DMS53 treated with DMSO at 0.1 percent for 48 hours (cell line): ENCODE measurements around the gene FBXL19.

Experiments
- DNase-seq: peaks from one replicate; lab custom pipeline; 2025; ENCODE audit not compliant: unreplicated experiment; lab: John Stamatoyannopoulos, UW

FBXL19 gene

DNA sequence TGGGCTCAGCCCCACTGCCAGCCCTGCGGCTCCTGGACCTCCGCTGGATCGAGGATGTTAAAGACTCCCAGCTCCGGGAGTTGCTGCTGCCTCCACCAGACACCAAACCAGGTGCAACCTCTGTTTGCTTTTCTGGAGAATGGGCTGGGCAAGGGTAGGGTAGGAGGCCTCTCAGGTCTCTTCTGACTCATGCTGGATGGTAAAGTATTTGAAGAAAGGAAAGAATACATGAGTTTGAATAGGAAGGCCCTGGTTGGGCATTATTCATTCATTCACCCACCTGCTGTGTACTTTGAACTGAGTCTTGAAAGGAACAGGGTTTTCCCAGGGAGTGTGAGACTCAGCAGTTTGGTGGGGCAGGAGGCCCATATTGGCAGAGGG lies 19.0 kb downstream of the FBXL19 start:
- peak; percentile 50 for DNase-seq

DNA sequence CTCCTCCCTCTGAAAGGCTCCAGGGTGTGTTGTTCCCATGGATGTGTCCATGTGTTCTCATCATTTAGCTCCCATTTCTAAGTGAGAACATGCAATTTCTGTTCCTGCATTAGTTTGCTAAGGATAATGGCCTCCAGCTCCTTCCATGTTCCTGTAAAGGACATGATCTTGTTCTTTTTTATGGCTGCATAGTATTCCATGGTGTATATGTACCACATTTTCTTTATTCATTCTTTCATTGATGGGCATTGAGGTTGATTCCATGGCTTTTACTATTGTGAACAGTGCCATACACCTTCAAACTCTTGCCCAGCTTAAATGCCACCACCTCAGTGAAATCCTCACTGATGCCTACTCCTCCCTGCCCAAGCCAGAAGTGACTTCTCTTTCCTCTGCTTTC lies 21.0 kb downstream of the FBXL19 start:
- DNase-seq: no peak

- DNase-seq: no peak
These were observed 23.5 kb downstream of the FBXL19 start for GRCh38 chr16:30946671-30947540.

GRCh38 chr16:30947541-30947858 lies 24.1 kb downstream of the FBXL19 start:
- DNase-seq: no peak

DNA sequence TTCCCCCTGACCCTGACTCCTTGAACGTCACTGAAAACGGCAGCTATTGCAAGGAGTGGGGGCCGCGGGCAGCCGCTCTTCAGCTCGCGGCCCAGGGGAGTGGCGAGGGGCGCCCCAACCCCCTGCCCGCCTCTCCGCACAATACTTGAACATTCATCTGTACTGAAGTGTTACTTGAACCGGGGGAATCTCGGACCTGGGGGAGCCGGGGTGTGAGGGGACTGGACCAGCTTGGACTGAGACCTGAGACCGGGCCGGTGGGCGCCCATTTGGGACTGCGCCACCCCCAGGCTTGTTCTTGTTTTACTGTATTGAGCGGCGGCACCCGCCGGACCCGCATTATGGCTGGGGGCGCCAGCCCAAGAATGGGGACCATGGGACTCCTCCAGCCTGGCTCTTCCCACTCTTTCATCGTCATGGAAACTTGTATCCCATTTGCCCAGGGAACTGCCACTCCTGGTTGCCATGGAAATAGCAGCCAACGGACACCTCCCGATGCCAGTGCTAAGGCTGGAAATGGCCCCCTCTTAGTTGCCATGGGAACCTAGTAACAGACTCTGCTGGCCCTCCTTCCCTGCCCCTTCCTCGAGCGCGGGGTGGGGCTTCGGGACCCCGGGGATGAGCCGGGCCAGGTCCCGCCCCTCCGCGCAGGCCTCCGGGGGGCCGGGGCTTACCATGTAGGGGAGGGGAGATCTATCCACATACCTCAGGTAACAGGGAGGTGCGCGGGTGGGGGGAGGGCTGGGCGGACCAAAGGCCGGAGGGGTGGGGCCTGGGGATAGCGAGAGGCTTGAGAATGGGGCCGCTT lies 24.7 kb downstream of the FBXL19 start:
- DNase-seq: peak; percentile 82

DNA sequence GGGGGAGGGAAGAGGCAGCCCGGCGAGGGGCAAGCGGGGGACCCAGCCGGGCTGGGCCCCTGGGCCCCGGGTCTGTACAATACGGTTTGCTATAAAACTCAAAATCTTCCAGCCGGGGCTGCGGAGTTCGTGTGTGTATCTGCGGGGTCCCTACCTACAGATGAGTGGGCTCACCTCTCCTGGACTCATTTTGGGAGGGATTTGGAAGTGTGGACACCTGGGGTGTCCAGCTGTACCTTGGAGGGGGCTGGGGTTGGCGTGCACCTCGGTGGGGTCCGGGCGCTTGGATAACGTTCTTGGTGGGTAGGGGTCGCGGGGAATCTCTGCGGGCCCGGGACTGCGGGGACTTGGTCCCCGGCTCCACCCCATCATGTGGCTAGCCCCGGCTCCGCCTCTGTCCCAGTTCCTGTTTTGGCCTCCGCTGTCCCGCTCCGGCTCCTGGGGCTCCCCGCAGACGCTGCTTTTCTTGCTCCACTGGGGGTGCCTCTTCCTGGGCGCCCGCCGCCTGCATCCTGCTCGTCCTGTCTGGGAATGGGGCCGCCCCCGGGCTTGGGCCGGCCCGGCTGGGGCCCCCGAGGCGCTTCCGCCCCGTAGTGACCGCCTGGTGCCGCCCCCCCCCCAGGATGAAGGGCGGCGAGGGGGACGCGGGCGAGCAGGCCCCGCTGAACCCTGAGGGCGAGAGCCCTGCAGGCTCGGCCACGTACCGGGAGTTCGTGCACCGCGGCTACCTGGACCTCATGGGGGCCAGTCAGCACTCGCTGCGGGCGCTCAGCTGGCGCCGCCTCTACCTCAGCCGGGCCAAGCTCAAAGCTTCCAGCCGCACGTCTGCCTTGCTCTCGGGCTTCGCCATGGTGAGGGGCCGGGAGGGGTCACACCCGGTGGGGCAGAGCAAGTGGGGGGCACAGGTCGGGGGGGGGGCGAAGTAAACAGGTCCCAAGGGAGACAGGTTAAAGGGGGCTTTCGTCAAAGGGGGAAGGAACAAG lies 25.6 kb downstream of the FBXL19 start, which contains the start of gene ORAI3:
Gene ORAI3 (plus strand): TSS at position 402 of the 983 bp plus-strand sequence. CDS start 222 bp downstream, at position 624.
- DNase-seq: peak; percentile 38

GRCh38 chr16:30949650-30950515 lies 26.5 kb downstream of the FBXL19 start:
- peak; percentile 37 for DNase-seq

GRCh38 chr16:30950516-30951065 lies 27.2 kb downstream of the FBXL19 start:
- DNase-seq: no peak

- no peak for DNase-seq
These were observed 27.8 kb downstream of the FBXL19 start for GRCh38 chr16:30951193-30951592.

- DNase-seq: no peak
These were observed 28.4 kb downstream of the FBXL19 start for GRCh38 chr16:30951750-30952149.

DNA sequence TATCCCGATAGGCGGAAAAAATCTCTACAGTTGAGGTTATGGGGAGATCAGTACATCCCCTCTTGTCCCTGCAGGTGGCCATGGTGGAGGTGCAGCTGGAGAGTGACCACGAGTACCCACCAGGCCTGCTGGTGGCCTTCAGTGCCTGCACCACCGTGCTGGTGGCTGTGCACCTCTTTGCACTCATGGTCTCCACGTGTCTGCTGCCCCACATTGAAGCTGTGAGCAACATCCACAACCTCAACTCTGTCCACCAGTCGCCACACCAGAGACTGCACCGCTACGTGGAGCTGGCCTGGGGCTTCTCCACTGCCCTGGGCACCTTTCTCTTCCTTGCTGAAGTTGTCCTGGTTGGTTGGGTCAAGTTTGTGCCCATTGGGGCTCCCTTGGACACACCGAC lies 29.7 kb downstream of the FBXL19 start:
- DNase-seq: no peak

DNA sequence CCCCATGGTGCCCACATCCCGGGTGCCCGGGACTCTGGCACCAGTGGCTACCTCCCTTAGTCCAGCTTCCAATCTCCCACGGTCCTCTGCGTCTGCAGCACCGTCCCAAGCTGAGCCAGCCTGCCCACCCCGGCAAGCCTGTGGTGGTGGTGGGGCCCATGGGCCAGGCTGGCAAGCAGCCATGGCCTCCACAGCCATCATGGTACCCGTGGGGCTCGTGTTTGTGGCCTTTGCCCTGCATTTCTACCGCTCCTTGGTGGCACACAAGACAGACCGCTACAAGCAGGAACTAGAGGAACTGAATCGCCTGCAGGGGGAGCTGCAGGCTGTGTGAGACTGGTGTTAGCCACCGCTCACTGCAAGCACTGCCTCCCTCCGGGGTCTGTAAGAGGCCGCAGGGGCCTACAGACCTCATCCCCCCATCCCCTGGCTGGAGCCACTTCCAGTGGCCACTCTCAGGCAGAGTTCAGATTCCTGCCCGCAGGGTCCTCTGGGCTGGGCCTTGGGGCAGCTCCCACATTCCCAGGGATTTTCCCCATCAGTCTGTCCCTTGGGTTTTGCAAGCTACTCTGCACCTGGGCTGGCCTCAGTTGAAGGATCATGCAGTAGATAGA lies 30.2 kb downstream of the FBXL19 start:
- DNase-seq: peak; percentile 7

DNA sequence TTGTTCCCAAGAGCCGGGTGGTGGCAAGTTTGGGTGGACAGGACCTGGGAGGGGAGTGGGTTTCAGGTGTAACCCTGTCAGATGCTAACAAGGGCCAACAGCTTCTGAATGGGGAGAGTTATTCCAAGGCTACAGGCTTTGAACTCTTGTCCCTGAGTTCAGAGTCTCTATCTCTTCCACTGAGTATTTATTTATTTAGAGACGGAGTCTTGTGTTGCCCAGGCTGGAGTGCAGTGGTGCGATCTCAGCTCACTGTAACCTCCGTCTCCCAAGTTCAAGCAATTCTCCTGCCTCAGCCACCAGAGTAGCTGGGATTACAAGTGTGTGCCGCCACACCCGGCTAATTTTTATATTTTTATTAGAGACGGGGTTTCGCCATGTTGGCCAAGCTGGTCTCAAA lies 31.6 kb downstream of the FBXL19 start:
- no peak for DNase-seq

DNA sequence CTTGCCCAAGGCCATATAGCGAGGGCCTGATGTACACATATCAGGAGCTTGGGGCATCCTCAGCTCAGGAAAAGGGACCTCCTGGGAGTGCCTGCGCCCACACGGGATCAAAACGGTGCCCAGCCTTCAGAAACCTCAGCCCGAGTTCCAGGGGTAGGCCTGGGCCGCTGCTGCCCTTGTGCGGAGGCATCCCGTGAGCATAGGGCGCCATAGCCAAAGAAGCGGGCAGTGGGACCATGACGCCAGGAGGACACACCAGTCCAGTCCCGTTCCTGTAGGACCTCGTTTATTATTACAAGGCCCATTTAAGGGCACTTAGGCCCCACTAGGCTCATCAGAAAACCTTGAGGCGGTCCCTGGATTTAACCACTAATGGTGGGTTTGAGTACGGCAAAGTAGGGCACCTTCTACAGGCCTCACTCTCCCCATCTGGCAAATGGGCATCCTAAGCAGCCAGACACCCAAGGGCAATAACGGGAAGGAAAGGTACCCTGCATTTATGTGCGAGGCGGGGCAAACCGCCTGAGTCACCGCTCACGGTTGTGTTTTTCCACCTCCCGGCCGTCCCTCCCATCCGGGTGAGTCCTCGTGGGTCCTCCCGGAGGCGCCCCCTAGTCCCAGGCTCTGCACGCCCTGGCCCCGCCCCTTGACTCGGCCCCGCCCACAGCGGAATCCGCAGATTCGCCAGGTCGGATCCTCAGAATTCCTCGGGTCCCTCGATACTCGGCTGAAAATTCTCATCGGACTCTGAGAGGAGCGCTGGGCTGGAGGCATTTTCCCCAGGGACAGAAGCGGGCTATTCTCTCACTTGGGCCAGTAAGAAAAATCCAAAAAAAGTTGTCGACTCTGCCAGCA lies 33.5 kb downstream of the FBXL19 start:
- DNase-seq: peak; percentile 34

DNA sequence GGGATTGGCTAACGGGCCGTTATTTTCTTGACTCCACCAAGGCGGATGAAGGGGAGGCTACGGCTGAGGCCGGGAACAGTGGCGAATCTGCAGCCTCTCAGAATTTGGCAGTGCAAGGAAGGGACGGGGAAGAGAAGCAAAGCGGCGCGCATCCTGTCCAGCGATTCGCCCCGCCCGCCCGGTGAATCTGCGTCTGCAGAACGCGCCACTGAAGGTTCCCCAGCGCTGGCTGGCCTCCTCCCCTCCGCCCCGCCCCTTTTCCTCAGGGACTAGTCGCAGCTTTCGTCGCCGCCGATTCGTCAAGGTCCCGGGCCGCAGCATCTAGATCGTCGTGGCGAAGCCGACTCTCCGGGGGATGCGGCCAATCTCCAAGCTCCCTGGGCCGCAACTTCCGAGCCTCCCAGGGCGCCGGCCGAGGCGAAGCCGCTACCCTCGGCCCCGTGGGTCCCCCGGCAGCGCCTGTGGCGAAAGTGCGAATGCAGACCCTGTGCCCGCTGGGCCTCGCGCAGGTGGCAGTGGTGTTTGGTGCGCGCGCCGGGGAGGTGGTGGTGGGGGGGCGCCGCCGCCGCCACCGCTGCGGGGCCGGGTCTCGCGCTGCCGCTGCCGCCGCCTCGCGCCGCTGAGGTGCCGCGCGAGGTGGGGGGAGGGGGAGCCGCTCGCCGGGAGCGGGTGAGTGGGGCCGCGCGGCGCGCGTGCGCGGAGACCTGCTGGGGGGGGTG lies 34.2 kb downstream of the FBXL19 start, which contains the start of gene SETD1A:
Gene SETD1A (plus strand): TSS at position 299 of the 719 bp plus-strand sequence. CDS start 978 bp downstream, outside the sequence.
- peak; percentile 79 for DNase-seq

GRCh38 chr16:30958175-30959079 lies 35.1 kb downstream of the FBXL19 start:
- DNase-seq: no peak

DNA sequence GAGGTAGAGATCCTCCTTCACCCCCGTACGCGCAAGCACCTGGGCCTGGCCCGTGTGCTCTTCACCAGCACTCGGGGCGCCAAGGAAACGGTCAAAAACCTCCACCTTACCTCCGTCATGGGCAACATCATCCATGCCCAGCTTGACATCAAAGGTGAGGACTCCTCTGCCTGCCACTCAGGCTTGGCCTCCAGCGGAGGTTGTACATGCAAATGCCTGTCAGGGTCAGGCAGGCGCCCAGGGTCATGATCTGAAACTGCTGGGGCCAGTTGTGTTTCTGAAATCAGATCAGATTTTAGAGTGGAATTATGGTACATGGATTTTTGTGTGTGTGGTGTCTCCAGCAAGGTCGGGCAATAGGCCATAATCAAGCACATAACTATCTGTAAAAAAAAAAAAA lies 38.0 kb downstream of the FBXL19 start:
- no peak for DNase-seq
